GM18909 (cell line): ENCODE data around the gene RNASE4.
"Not testable (repeated sequence)": the region's sequence is repeated elsewhere in the genome, so short reads cannot be mapped to it uniquely, and the experiment has no call there.

Source experiments
- ATAC-seq: cut with Tn5 transposase; IDR thresholded peaks from one replicate; pipeline ENCODE4 v1.9.1; 2021; ENCODE audit warnings: mild to moderate bottlenecking; ENCODE audit not compliant: unreplicated experiment, poor library complexity

RNASE4 gene

GRCh38 chr14:20733684-20734429 lies 49.5 kb downstream of the RNASE4 start:
- no peak for ATAC-seq

- ATAC-seq, result no peak
These were observed 50.1 kb downstream of the RNASE4 start for GRCh38 chr14:20734430-20734806.

GRCh38 chr14:20738292-20738691 lies 53.9 kb downstream of the RNASE4 start:
- ATAC-seq, result not testable (repeated sequence)

- ATAC-seq, result no peak
These were observed 57.8 kb downstream of the RNASE4 start for GRCh38 chr14:20742132-20742531.

GRCh38 chr14:20743556-20743955 lies 59.2 kb downstream of the RNASE4 start:
- ATAC-seq, result no peak

- ATAC-seq, result no peak
These were observed 61.4 kb downstream of the RNASE4 start, which contains the start of gene EDDM3A for GRCh38 chr14:20745571-20746358. Gene EDDM3A, plus strand, starts transcription at chr14:20745887. Its CDS starts 1,694 bp downstream, at chr14:20747581.

GRCh38 chr14:20746566-20746965 lies 62.2 kb downstream of the RNASE4 start:
- no peak for ATAC-seq

- no peak for ATAC-seq
These were observed 64.1 kb downstream of the RNASE4 start for GRCh38 chr14:20748439-20748838.

GRCh38 chr14:20750194-20750593 lies 65.8 kb downstream of the RNASE4 start:
- no peak for ATAC-seq
